ENCODE measurements around the gene CRTAC1.

Gene CRTAC1

DNA sequence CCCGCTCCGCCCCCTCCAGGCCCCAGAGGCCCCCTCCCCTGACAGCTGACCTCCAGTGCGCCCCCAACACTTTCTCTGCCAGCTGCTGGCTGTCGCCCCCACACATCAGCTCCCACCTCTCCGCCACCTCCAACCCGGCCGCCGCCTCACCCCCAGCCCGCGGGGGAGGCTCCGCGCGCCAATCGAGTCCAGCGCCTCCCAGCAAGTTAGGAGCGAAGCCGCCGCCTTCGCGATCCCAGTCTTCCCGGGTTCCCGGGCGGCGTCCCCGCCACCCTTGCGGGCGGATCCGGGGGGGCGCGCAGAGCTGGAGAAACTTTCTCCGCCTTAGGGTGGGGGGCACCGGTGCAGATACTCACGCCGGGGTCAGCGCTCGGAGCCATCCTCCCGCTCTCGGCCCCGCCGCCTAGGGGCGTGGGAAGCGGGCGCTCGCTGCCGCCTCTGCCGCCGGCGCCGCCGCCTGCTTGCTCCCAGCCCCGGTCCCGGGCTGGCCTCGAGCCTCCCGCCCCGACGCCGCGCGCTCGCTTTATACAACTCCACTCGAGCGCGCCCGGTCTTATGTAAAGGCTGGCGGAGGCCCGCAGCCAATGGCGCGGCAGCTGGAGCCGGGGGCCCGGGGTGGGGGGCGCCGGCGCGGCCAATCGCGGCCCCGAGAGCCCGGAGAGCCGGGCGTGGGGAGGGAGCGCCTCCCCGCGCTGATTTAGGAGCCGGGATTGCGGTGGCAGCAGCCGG lies at the start of gene CRTAC1:
CRTAC1 (minus strand) TSS at position 529 of the 729 bp plus-strand sequence; CDS start at position 380, 149 bp downstream.
- no peak for DNase-seq (ENCODE audit: low read depth in 2 of 2)

- no peak for DNase-seq (ENCODE audit: low read depth in 2 of 2)
Observed at GRCh38 chr10:98078774-98079173, 48.4 kb upstream of the CRTAC1 start.

DNA sequence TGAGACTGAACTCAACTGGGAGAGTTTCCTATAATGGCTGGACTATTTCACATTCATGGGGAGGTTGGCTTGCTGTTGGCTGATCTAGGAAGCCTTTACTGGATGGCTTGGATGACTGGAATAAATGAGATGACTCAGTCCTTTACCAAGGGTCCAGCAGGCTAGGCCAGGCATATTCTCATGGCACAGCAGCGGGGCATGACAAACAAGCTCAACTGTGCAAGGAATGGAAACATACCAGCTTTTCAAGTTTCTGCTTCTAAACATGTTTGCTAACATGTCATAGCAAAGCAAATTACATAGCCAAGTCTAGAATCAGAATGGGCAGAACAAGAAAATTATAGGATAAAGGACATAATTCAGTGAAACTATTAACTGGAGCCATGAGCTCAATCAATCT lies 46.8 kb upstream of the CRTAC1 start:
- no peak for DNase-seq (ENCODE audit: low read depth in 2 of 2)

GRCh38 chr10:98076086-98076485 lies 45.7 kb upstream of the CRTAC1 start:
- no peak for DNase-seq (ENCODE audit: low read depth in 2 of 2)

GRCh38 chr10:98074315-98074911 lies 44.0 kb upstream of the CRTAC1 start:
- no peak for DNase-seq (ENCODE audit: low read depth in 2 of 2)

DNA sequence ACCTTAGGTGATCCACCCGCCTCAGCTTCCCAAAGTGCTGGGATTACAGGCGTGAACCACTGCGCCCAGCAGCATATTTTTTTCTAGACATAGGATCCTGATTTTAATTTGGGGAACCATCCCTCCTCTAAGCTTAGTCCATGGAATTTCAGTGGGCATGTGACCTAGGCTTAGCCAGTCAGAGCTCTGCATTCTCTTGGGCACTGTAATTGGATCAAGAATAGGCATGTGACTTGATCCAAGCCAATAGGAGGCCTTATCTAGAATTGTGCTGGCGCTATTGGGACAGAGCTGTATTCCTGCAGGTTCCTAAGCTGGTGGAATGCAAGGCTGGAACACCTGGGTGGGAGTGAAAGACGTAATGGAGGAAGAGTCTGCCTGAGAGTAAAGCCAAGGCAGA lies 36.7 kb upstream of the CRTAC1 start:
- no peak for DNase-seq (ENCODE audit: low read depth in 2 of 2)

GRCh38 chr10:98063740-98064027 lies 33.3 kb upstream of the CRTAC1 start:
- DNase-seq (ENCODE audit: low read depth in 2 of 2): no peak

GRCh38 chr10:98062424-98062823 lies 32.0 kb upstream of the CRTAC1 start:
- DNase-seq (ENCODE audit: low read depth in 2 of 2): no peak

- no peak for DNase-seq (ENCODE audit: low read depth in 2 of 2)
Observed at GRCh38 chr10:98060079-98060478, 29.7 kb upstream of the CRTAC1 start.

DNA sequence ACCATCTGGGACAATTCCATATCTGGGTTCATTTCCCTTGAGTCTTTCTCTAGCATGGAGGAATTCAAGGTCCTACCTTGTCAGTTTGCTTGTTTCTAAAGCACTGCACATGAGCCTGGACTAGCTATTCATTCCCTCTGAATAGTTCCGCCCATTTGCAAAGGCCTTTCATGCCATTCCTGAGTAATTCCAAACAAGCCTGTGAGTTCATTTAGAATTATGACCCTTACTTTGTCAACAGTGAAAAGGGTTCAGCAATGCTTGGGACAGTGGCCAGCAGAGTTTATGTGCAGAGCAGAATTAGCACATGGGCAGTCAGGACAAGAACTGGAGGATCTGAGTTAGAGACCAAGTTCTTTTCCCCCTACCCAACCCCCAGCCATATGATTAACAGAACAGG lies 27.9 kb upstream of the CRTAC1 start:
- DNase-seq (ENCODE audit: low read depth in 2 of 2): no peak

GRCh38 chr10:98055841-98056516 lies 25.6 kb upstream of the CRTAC1 start:
- DNase-seq (ENCODE audit: low read depth in 2 of 2): no peak

DNA sequence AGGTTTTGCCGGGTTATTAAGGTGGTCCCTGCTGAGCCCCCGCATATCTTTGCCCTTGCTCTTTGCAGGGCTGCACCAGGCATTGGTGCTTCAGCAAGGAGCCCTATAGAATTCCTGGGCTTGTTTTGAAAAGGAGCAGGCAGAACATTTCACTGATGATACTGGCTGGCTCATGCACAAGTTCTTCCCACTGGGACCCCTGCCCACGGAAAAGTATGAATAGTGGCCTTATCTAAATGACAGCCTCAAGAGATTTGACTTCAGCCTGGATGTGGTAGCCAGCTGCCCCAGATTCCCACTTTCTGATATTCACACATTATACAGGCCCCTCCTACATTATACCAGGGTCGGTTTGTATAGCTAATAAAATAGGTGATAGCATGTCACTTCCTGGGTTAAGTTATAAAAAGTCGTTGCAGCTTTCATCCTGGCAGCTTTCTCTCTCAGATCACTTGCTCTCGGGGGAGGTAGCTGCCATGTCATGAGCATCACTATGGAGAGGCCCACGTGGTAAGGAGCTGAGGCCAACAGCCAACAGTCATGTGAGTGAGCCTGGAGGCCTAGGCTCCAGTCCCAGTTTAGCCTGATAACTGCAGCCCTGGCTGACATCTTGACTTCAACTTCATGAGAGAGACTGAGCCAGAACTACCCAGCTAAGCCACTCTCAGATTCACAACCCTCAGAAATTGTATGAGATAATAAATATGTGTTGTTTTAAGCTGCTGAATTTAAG lies 16.8 kb upstream of the CRTAC1 start:
- no peak for DNase-seq (ENCODE audit: low read depth in 2 of 2)

GRCh38 chr10:98045785-98046389 lies 15.5 kb upstream of the CRTAC1 start:
- peak; percentile 18 to 20 for DNase-seq (ENCODE audit: low read depth in 2 of 2)

DNA sequence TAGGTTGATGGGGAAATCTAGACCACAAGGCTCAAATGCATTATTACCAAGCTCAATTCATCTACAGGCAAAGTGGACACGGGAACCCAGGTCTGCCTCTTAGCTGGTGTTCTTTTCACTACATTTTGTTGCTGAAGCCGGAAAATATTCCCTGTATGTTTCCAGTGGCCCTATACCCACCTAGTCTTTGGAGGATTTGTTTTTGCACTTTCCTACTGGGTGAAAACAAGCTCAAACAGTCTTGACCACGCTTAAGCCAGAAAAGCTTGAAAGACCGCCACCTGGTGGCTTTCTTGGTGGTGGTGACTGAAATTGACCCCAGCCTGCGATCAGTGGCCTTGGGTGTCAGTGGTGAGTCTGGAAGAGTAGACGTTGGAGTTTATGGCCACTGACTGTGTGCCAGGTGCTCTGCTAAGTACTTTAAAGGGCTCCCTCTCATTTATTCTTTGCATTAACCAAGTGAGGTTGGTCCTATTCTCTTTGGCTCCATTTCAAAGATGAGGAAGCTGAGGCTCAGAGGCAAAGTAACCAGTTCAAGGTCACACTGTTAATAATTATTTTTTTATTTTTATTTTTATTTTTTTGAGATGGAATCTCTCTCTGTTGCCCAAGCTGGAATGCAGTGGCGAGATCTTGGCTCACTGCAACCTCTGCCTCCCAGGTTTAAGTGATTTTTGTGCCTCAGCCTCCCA lies 11.1 kb upstream of the CRTAC1 start:
- DNase-seq (ENCODE audit: low read depth in 2 of 2): no peak

DNA sequence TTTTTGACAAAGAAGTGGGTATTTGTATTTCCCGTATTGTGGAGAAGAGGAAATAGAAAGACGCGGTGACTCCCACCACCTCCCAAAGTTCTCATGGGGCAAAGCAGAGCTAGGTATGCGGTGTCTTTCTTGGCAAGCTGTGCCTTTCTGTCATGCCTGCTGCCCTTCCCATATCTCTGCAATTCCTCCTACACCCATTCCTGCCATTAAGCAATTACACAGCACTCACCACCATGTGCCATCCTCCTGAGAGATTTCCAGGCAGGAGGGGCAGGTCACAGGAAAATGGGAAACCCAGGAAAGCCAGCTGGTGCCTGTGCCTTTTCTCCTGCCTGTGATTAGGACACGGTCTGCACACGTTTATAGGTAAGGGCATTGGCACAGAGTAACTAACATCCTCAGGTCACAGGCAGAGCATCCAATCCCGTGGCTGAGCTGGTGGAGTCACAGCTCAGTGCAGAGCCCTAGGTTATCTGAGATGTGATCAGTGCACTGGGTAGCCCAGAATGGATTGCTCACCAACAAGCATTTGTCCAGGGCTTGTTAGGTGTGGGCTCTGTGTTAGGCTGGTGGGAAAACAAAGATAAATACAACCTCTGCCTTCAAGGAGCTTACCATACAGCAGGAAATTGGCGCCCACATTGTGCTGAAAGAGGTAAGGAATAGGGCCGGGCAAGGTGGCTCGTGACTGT lies 9.4 kb upstream of the CRTAC1 start:
- no peak for DNase-seq (ENCODE audit: low read depth in 2 of 2)

DNA sequence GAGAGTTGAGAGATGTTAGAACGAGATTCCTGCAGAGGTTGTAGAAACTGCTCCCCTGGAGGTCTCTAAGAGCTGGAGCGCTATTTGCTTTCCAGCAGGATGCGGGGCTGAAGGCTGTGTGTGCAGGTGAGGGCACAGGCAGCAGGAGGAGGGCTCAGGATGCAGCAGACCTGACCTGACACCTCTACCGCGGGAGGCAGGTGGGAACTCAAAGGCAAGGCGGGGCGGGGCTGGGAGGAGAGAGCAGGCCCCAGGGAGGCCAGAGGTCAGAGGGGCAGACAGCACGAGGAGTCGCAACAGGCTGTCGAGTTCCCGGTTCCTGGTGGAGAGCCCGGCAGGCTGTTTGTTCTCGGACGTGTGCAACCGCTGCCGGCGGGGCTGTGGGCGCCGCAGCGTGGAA lies 7.9 kb upstream of the CRTAC1 start:
- no peak for DNase-seq (ENCODE audit: low read depth in 2 of 2)

DNA sequence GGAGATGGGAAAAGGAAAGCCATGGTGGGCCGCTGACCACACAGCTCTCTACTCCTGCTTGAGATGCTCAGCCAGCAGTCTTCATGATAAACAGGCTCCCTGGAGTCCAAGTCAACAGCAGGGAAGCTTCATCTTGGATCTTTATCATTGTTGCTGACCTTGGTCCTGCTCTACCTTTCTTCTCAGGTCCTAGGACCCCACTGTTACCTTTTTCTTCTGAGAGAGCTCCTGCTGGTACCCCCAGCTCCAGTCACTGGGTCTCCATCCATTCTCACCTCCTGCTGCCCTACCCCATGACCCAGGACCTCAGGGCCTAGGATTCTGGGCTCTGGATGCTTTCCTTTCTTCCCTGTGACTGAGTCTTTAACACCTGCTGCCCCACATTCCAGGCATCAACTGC lies 5.2 kb upstream of the CRTAC1 start:
- DNase-seq (ENCODE audit: low read depth in 2 of 2): no peak

GRCh38 chr10:98033515-98033914 lies 3.1 kb upstream of the CRTAC1 start:
- no peak for DNase-seq (ENCODE audit: low read depth in 2 of 2)

DNA sequence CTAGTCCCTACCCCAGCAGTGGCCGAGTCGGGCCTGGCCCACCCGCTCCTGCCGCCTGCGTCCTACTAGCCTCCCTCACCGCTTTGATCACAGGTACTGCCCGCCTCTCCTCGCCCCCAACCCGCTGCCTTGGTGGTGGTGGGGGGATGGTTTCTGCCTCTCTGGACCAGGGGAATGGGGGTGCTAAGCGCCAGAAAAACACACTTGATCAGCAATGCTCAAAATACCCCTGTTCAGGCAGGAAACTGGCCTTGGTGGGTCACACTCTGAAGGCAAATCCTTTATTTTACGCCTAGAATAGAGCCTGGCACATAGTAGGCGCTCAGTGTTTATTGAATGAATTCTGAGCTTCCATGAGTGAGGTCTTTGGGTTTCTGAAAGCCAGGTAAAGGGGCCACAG lies 1.0 kb upstream of the CRTAC1 start:
- no peak for DNase-seq (ENCODE audit: low read depth in 2 of 2)

DNA sequence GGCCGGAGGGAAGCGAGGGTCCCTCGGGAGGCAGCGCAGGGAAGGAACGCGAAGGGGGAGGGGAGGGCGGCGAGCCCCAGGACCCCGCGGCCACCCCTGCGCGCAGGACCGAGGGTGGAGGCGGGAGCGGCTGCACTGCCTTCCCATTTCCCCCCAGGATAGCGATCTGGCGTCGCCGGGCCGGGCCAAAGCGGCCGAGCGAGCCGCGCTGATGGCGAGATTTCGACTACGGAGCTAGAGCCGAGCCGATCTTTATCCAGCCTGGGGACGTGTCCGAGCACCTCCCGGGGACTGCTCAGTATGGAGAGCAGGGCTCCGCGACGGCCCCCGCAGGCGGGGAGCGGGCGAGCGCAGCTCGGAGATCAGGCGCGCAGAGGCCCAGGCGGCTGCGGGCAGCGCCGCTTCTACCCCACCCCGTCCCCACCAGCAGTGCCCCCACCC lies 590 bp upstream of the CRTAC1 start:
- no peak for DNase-seq (ENCODE audit: low read depth in 2 of 2)

Measured in activated CD8-positive, alpha-beta memory T cell treated with anti-CD3 and anti-CD28 coated beads for 4 hours (primary cell).